BE2C (cell line): ENCODE measurements around the gene EPB41L4A.

Experiments used
- DNase-seq: peaks from one replicate; pipeline ENCODE4 v3.0.0-alpha.2; 2020
- H3K27me3 ChIP-seq: fragments of 250-450 bp; sonication (Bioruptor Pico); 2 replicates; pipeline ENCODE4 v1.5.1; 2020; ENCODE audit warnings: mild to moderate bottlenecking
- H3K36me3 ChIP-seq: fragments of 250-450 bp; sonication (Bioruptor Pico); 2 replicates; pipeline ENCODE4 v1.5.1; 2020; ENCODE audit warnings: mild to moderate bottlenecking
- H3K4me1 ChIP-seq: fragments of 250-450 bp; sonication (Bioruptor Pico); 2 replicates; pipeline ENCODE4 v1.5.1; 2020
- H3K4me3 ChIP-seq: 2 replicates; pipeline ENCODE4 v1.5.1; 2011; ENCODE audit warnings: low read depth, low read length
- H3K9me3 ChIP-seq: fragments of 250-450 bp; sonication (Bioruptor Pico); 2 replicates; pipeline ENCODE4 v1.5.1; 2020
- CTCF ChIP-seq: IDR thresholded peaks from 2 replicates; pipeline ENCODE4 v1.5.1; 2012; ENCODE audit warnings: mild to moderate bottlenecking, low read depth, low read length

Gene EPB41L4A

GRCh38 chr5:112142769-112143270, 276.3 kb downstream of the EPB41L4A start:
- H3K27me3 ChIP-seq, result no peaks in the 10 kb centered on the region
- no peak overlapping the region for H3K4me3 ChIP-seq
- no peaks in the 10 kb centered on the region for H3K4me1 ChIP-seq
- H3K9me3 ChIP-seq, result no peaks in the 10 kb centered on the region
- no peaks in the 10 kb centered on the region for H3K36me3 ChIP-seq
- DNase-seq, result no peak
- no peak for TF ChIP-seq CTCF

- no peak for TF ChIP-seq CTCF
- no peaks in the 10 kb centered on the region for H3K36me3 ChIP-seq
- DNase-seq, result no peak
- no peaks in the 10 kb centered on the region for H3K27me3 ChIP-seq
- no peaks in the 10 kb centered on the region for H3K9me3 ChIP-seq
- no peaks in the 10 kb centered on the region for H3K4me1 ChIP-seq
- no peak overlapping the region for H3K4me3 ChIP-seq
Measured at GRCh38 chr5:112141582-112141981, 277.5 kb downstream of the EPB41L4A start.

GRCh38 chr5:112138526-112138925, 280.6 kb downstream of the EPB41L4A start:
- no peak for TF ChIP-seq CTCF
- no peak for DNase-seq
- Histone ChIP-seq H3K9me3 (no peaks in the 10 kb centered on the region), H3K4me1 (no peaks in the 10 kb centered on the region), H3K4me3 (no peak overlapping the region), H3K36me3 (no peaks in the 10 kb centered on the region), H3K27me3 (no peaks in the 10 kb centered on the region)

GRCh38 chr5:112136773-112137172, 282.3 kb downstream of the EPB41L4A start:
- no peak for TF ChIP-seq CTCF
- Histone ChIP-seq H3K27me3 (no peaks in the 10 kb centered on the region), H3K9me3 (no peaks in the 10 kb centered on the region), H3K36me3 (no peaks in the 10 kb centered on the region), H3K4me3 (no peak overlapping the region), H3K4me1 (no peaks in the 10 kb centered on the region)
- no peak for DNase-seq

GRCh38 chr5:112127861-112128260, 291.2 kb downstream of the EPB41L4A start:
- no peaks in the 10 kb centered on the region for H3K36me3 ChIP-seq
- no peaks in the 10 kb centered on the region for H3K27me3 ChIP-seq
- no peak overlapping the region for H3K4me3 ChIP-seq
- no peak for DNase-seq
- H3K4me1 ChIP-seq, result no peaks in the 10 kb centered on the region
- TF ChIP-seq CTCF, result no peak
- H3K9me3 ChIP-seq, result no peaks in the 10 kb centered on the region

- DNase-seq, result no peak
- Histone ChIP-seq H3K4me3 (no peak overlapping the region), H3K36me3 (no peaks in the 10 kb centered on the region), H3K4me1 (no peaks in the 10 kb centered on the region), H3K9me3 (no peaks in the 10 kb centered on the region), H3K27me3 (no peaks in the 10 kb centered on the region)
- no peak for TF ChIP-seq CTCF
Measured at GRCh38 chr5:112126982-112127381, 292.1 kb downstream of the EPB41L4A start.
